GM15510 (cell line): ENCODE measurements around the gene DNAI2.

Experiments
- POLR2A ChIP-seq: IDR thresholded peaks from 3 replicates; pipeline ENCODE4 v1.6.1; 2011; ENCODE audit warnings: borderline replicate concordance; ENCODE audit not compliant: insufficient read length; ENCODE audit errors: extremely low read depth

Gene DNAI2

GRCh38 chr17:74281799-74282198, 7.8 kb downstream of the DNAI2 start:
- no peak for TF ChIP-seq POLR2A

DNA sequence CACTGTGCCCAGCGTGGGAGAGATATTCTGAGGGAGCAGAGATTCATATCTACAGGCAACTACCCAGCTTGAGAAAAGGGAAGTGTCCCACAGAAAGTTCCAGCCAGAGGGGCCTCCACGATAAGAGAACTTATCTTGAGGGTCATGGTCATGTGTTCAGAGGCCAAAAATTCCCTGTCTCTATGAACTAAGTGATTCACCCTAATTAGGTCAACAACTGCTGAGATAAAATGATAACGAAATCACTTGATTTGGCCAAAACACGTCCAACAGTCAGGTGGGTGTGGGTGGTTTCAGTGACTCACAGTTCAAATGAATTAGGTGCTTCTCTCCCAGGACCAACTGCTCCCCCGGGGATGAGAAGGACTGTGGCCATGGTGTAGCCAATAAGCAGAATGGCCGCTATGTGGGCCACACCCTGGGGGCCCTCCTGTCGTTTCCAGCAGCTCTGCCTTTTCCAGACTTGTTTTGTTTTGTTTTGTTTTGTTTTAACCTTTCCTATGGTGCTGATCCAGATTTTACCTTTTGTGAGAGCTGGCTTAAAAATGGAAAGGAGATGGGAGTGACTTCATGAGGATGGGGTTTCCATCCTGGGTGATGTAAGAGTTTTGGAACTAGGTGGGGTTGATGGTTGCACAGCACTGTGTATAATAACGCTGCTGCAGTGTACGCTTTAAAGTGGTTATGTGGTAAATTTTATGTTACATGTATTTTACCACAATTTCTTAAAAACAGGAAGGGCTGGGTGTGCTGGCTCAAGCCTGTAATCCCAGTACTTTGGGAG, 8.7 kb downstream of the DNAI2 start:
- TF ChIP-seq POLR2A: no peak

GRCh38 chr17:74283371-74283673, 9.3 kb downstream of the DNAI2 start:
- no peak for TF ChIP-seq POLR2A

DNA sequence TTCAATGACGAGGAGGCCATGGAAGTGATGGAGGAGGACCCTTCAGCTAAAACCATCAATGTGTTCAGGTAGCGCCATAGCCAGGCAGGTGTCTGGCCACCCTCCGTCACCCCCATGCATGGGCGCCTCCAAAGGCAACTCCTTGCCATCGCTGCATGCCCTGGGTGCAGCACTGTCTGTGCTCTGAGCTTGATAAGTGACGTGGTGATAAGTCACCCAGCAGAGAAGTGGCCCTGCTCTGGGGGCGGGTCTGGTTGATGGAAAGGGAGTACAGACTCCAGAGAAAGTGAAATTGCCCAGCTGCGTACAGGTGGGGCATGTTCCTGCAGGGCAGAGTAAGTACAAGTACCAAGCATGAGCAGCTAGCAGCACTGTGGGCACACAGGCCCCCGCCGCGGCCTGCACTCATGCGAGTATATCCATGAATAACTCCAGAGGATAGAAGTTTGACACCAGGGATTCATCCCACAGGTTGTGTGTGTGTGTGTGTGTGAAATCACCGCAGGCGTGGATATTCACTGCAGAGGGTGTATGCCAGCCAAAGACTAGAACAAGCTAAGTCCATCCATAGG, 13.1 kb downstream of the DNAI2 start:
- no peak for TF ChIP-seq POLR2A

- TF ChIP-seq POLR2A: no peak
Observed at GRCh38 chr17:74288785-74289184, 14.8 kb downstream of the DNAI2 start.

- TF ChIP-seq POLR2A: no peak
Observed at GRCh38 chr17:74289688-74290087, 15.7 kb downstream of the DNAI2 start.

- no peak for TF ChIP-seq POLR2A
Observed at GRCh38 chr17:74290340-74290739, 16.3 kb downstream of the DNAI2 start.

DNA sequence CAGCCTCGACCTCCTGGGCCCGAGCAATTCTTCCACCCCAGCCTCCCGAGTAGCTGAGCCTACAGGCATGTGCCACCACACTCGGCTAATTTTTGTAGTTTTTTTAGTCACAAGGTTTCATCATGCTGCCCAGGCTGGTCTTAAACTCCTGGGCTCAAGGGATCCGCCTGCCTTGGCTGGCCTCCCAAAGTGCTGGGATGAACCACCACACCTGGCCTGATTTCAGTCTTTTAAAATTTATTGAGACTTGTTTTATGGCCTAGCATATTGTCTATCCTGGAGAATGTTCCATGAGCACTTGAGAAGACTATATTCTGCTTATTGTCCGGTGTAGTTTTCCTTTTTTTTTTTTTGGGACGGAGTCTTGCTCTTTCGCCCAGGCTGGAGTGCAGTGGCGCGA, 18.5 kb downstream of the DNAI2 start:
- no peak for TF ChIP-seq POLR2A

GRCh38 chr17:74295625-74296547, 21.9 kb downstream of the DNAI2 start:
- no peak for TF ChIP-seq POLR2A

GRCh38 chr17:74296548-74296936, 22.5 kb downstream of the DNAI2 start:
- TF ChIP-seq POLR2A: no peak

DNA sequence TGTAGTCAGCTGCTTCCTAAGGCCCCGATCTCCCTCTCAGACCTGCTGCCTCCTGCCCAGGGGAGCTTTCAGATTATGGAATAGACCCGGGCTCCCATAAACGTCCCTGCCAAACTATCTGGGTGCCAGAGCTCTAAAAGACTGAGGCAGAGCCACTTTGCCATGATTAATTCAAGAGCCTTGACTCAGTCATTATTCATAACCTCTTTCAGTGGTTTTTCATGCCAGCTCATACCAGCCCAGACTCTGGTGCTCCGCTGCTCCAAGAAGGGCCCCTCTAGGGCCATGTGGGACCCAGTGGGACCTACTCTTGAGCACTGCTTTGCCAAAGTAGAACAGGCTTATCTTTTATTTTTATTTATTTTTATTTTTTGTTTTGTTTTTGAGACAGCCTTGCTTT, 23.9 kb downstream of the DNAI2 start:
- TF ChIP-seq POLR2A: no peak

DNA sequence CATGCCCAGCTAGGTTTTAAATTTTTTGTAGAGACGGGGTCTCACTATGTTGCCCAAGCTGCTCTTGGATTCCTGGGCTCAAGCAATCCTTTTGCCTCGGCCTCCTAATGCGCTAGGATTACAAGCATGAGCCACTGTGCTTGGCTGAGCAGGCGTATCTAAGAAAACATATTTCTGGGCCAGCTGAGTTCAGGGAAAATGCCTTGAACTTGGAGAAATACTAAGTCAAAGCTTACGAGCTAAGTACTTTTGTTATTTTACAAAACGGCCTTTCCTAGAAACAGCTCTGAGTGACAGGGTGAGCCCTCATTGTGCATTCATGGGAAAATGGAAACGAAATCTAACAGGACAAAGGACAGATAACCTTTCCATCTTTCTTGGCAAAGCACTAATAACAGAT, 24.7 kb downstream of the DNAI2 start:
- TF ChIP-seq POLR2A: no peak

- no peak for TF ChIP-seq POLR2A
Observed at GRCh38 chr17:74299226-74300009, 25.4 kb downstream of the DNAI2 start.

GRCh38 chr17:74303305-74303704, 29.3 kb downstream of the DNAI2 start:
- no peak for TF ChIP-seq POLR2A

- no peak for TF ChIP-seq POLR2A
Observed at GRCh38 chr17:74304184-74304583, 30.1 kb downstream of the DNAI2 start.
